Amniotic stem cell (primary cell): Measurements from ENCODE around the gene BPIFB2.
"Not testable (repeated sequence)": the region's sequence is repeated elsewhere in the genome, so short reads cannot be mapped to it uniquely, and the experiment has no call there.

Experiments used
- DNase-seq: peaks from one replicate; lab custom pipeline; 2025; lab: John Stamatoyannopoulos, UW

Gene BPIFB2

DNA sequence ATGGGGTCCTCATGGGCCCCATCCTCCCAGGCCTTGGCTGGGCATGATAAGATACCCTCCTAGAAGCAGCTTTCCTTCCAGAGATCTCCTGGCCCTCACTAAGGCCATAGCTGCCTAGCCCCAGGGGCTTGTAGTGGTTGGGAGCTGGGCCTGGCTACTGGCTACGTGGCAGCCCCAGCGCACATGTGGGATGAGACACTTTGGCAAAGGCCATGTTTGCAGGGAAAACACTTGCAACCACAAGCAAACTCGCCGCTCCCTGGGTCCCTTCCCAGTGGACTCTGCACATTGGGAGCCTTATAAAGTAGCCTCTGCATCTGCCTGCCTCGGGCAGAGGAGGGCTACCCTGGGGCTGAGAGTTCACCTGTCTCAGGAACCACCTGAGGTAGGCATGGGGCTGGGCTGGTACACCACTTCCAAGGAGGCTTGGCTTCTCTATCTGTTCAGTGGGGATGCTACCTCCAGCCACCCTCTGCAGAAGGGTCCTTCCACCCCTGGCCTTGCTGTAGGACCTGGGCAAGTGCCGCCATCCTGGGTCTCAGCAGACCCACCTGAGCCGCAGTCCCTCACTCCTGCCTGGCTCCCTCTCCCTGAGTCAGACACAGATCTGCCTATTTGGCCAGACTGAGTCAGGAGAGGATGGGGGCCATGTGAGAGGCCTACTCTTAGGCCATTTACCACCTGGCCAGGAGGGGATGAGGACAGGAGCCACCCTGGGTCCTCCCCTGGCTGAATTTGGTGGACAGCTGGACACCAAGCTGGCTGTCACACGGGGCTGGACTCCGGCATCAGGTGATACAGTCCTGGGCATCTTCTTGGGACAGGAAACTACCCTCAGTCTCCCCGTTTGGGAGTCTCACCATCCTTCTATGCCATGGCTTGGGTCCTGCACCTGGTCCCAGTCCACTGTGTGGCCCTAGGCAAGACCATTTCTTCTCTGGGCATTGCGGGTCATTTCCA, at the start of gene BPIFB2:
Gene BPIFB2, plus strand, starts transcription at position 329 of the 960 bp plus-strand sequence. CDS start 871 bp downstream, outside the sequence.
- no peak for DNase-seq

DNA sequence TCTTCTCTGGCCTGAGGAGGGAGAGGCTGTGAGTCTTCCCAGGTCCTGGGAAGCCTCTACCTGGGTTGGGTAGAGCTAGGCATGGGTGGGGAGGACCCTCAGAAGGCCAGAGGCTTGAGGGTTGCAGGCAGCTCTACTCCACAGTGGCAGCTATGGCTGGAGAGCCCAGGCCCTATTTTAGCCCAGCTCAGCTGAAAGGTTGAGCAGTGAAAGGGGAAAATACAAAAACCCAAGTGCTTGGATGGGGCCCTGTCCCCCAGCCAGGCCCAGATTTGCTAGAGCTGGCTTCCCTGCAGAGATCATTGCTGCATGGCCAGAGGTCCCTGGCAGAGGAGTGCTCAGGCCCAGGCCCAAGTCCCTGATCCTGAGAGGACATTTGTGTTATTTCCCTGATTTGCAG, 48.9 kb upstream of the BPIFB2 start:
- no peak for DNase-seq

GRCh38 chr20:32959351-32960221, 47.9 kb upstream of the BPIFB2 start:
- no peak for DNase-seq

- DNase-seq: no peak
Observed at GRCh38 chr20:32960222-32960518, 47.3 kb upstream of the BPIFB2 start.

GRCh38 chr20:32960849-32961731, 46.4 kb upstream of the BPIFB2 start:
- no peak for DNase-seq

DNA sequence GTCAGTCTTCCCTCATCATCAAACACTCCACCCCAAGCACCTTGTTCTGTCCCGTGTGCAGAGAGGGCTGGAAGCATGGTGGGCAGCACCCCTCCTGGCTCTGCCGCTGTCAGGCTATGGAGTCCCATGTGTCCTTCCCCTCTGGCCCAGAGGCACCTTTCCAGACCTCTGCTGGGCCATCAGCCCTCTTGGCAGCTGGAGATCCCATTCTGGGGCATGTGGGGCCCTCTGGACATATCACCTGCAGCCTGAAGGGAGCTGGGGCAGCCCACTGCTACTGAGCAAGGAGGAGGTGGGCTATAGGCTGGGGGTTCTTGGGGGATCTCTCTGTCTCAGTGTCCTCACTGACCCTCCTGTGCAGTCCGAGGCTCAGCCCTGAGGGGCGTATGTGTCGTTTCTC, 45.5 kb upstream of the BPIFB2 start:
- DNase-seq: no peak

- DNase-seq: not testable (repeated sequence)
Observed at GRCh38 chr20:32962646-32963045, 44.9 kb upstream of the BPIFB2 start.

DNA sequence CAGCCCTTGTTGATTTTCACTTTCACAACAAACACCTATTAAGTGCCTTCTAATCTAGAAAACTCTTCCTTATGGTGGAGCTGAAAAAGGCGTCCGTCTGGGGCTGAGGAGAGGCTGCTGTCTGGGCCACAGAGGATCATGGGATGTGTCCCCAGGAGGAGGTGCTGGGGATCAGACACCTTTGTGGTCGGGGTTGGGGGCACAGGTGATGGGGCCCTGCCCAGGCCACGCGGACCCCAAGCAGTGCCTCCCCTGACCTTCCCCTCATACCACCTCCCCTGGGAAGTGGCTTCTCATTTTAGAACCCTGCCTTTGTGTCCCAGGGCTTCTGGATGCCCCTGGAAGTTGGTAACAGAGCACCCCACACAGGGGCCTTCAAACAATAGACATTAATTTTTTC, 44.3 kb upstream of the BPIFB2 start:
- DNase-seq: no peak

DNA sequence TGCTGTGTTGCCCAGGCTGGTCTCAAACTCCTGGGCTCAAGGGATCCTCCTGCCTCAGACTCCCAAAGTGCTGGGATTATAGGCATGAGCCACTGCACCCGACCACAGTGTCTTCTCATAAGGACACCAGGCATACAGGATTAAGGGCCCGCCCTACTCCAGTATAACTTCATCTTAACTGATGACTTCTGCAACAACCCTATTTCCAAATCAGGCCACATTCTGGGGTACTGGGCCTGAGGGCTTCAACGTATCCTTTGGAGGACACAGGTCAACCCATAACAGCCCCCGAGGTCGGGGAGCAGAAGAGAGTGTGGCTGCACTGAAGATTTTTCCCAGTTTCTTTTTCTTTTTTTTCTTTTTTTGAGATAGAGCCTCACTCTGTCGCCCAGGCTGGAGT, 42.9 kb upstream of the BPIFB2 start:
- no peak for DNase-seq

DNA sequence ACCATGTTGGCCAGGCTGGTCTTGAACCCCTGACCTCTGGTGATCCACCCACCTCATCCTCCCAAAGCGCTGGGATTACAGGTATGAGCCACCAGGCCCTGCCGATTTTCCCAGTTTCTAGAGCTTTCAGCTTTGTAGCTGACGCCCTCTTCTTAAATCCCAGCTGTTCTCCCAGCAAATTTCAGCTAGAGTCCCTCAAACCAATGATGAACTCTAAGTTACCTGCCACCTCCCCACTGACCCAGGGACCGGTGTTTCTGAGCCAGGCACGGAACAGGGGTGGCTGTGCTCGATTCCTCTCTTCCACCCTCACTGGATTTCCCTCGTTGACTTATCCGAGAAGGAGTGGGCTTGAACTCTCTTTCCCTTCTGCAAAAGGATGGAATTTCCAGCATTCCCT, 42.4 kb upstream of the BPIFB2 start:
- no peak for DNase-seq

GRCh38 chr20:32965581-32966373, 41.7 kb upstream of the BPIFB2 start:
- no peak for DNase-seq

DNA sequence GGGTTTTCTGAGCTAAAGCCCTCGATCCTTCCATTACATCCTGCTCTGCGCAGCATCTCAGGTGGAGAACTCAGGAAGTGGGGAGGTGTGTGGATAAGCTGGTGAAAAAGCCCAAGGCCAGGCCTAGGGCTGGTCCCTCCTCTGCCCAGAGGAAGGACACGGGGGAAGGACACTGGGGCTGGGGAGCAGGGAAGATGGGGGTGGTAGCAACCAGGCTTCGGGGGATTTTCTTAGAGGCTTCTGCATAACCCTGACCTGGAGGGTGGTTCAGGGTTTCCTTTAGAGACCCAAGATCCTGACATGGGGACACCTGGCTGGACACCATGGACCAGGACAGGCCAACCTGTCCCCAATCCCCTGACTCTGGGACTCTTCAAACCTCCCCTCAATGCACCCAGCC, 41.1 kb upstream of the BPIFB2 start:
- DNase-seq: no peak

GRCh38 chr20:32966881-32967781, 40.4 kb upstream of the BPIFB2 start:
- no peak for DNase-seq

GRCh38 chr20:32967961-32968457, 39.5 kb upstream of the BPIFB2 start:
- no peak for DNase-seq

DNA sequence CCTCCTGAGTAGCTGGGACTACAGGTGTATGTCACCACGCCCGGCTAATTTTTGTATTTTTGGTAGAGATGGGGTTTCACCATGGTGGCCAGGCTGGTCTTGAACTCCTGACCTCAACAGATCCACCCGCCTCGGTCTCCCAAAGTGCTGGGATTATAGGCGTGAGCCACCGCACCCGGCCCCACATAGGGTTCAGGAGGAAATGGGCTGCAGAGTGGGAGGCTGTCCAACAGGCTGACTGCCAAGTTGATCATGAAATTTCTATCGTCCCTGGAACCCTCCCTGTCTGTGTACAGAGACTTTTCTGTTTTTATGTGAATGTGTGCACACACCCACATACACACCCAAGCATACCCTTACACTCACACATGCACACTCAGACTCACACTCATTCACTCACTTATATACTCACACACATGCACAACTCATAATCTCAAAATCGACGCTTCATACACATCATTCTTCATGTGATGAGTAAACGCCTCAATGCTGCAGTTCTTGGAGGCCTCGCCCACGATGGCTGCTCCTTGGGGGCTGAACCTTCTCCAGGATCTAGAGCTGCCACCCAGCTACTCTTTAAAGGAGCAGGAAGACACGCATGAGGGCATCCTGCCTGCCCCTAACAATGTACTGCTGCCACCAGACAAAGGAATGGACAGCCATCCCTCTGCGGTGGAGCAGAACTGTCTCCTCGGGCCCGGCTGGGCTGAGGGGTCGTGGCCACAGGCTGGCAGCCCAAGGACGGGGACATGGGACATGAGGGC, 38.8 kb upstream of the BPIFB2 start:
- DNase-seq: no peak

DNA sequence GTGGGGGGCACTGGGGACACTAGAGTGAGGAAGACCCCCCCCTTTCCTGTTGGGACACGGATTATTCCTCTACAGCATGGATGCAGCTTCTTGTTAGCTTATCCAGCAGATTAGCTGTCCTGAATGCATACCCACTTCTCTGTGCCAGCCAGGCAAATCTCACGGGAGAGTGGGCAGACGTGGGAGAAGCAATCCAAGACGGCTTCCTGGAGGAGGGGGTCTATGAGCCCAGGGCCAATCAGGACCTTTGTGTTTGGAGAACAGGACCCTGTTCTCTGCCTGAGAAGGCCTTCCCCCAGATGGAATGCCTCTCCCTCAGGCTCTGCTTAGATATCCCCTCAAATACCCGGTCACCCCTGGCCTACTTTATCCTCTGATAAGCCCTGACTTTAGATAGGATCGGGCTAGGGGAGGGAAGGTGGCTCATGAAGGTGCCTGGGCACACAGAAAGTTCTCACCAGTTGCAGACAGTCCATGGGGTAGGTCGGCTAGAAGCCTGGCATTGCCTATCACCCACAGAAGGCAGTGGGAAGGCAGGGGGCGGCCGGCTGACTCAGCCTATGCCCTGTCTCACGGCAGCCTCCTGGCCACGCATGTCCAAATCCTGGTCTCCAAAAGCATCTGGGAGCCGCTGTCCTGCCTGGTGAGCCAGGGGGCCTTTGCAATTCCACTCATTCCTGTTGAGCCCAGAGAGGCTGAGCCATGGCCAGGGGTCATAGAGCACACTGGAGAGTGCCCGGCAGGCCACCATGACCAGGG, 38.0 kb upstream of the BPIFB2 start:
- DNase-seq: no peak

DNA sequence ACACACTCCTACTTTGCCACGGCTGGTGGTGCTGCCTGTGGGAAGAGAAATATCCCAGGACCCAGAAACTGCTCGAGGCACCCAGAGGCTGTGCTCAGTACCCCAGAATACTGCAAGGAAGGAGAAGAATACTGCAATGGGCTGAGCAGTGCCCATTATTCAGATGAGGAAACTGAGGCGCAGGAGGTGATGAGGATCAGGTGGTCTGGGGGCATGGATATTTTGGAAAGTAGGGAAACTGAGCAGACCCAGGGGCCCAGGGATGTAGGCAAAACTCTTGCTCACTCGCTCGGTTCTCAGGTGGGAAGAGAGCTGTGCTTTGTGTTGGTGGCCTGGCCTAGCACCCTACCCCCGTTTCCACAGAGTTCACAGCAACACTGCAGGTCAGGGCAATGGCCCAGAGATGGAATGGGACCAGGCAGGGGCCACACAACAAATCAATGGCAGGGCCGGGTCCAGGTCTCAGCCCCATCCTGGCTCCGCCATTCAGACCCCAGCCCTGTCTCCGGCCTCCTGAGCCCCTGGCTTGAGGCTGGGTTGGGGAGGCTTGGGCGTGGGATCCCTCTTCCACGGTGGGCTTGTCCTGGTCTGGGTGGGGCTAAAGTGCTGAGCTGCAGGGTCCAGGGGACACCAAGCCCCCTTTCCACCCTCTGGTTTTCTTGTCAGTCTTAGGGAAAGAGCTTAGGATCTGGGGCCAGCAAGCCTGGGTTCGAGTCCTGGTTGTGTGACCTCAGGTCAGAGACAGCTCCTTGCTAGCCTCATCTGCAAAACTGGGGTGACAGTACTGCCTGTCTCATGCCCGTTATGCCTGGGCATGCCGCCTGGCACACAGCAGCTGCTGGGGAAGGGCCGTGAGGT, 37.2 kb upstream of the BPIFB2 start:
- DNase-seq: no peak

DNA sequence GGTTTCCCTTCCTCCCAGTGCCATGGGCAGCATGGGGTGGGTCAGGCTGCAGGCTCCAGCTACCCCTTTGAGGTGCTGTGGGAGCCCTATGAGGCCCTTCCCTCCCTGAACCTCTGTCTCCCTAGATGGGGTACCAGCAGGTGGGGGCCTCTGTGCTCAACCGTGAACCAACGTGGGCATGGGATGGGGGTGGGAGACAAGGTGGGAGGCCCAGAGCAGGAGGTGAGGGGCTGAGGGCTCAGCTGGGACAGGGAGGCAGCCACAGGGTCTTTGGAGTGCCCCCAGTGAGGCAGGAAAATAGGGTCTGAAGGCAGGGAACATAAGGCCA, 36.6 kb upstream of the BPIFB2 start:
- DNase-seq: no peak
